Measurements from ENCODE around the gene ENTPD2. TPM values are rescaled to one million over a fixed set of nuclear protein-coding genes. Genes with fewer than 3 reads are reported as not detected.

Gene ENTPD2
- total and polyA plus RNA-seq, 2 donors (not counting 1 experiment from before 2014, with no cell fraction given), result not detected

DNA sequence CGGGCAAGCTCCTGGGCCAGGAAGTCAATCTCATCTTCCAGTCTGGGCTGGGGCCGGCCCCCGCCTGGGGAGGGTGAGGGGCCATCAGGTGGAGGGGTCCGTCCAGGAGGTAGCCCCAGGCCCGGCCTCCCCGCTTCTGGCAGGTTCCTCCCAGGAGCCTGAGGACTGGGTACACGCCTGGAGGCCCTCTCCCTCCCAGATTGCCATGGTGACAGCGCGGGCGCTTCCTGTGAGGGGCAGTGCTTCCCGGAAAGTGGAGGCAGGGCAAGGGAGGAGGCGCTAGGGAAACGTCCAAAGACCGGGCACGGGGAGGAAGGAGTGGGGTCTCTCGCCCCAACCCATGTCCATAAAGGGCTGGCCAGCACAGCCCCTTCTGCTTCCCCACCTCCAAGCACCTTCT lies 12.7 kb downstream of the ENTPD2 start:
- Mint-ChIP-seq H3K4me3 (no peak overlapping the region), H3K27me3 (peaks cover 9% of the 10 kb centered on the region), H3K9me3 (ENCODE audit: insufficient read depth) (no peaks in the 10 kb centered on the region), H3K27ac (no peak overlapping the region), H3K4me1 (peaks cover 6% of the 10 kb centered on the region)
- H3K4me2 ChIP-seq (replicated peaks; ENCODE audit: low read depth, low read length, poor library complexity, severe bottlenecking), result no peak overlapping the region
- H2AFZ ChIP-seq (ENCODE audit: insufficient read depth, low read depth, low read length, poor library complexity, severe bottlenecking), result no peak overlapping the region
- peaks cover 1% of the 10 kb centered on the region for H4K20me1 ChIP-seq (ENCODE audit: control insufficient read depth, insufficient read depth, low read length, poor library complexity, severe bottlenecking)
- H3K9me3 ChIP-seq (ENCODE audit: control extremely low read depth in 1 of 3, control insufficient read depth in 2 of 3, insufficient read depth in 1 of 3, low read length in 2 of 3), result peaks cover 0 to 22% (median 0%) of the 10 kb centered on the region in 3 donors
- ChIA-PET CTCF (no interaction called here), POLR2A (no interaction called here)
- peaks cover 17 to 25% of the 10 kb centered on the region in 2 donors for H3K4me1 ChIP-seq (ENCODE audit: control insufficient read depth in 2 of 2, insufficient read depth in 2 of 2, low read length in 2 of 2)
- TF ChIP-seq EZH2 (IDR thresholded peaks at IDR 0.05; ENCODE audit: borderline replicate concordance, insufficient read depth, low read depth, low read length, poor library complexity, severe bottlenecking), result no peak
- TF ChIP-seq, protein P1, sequence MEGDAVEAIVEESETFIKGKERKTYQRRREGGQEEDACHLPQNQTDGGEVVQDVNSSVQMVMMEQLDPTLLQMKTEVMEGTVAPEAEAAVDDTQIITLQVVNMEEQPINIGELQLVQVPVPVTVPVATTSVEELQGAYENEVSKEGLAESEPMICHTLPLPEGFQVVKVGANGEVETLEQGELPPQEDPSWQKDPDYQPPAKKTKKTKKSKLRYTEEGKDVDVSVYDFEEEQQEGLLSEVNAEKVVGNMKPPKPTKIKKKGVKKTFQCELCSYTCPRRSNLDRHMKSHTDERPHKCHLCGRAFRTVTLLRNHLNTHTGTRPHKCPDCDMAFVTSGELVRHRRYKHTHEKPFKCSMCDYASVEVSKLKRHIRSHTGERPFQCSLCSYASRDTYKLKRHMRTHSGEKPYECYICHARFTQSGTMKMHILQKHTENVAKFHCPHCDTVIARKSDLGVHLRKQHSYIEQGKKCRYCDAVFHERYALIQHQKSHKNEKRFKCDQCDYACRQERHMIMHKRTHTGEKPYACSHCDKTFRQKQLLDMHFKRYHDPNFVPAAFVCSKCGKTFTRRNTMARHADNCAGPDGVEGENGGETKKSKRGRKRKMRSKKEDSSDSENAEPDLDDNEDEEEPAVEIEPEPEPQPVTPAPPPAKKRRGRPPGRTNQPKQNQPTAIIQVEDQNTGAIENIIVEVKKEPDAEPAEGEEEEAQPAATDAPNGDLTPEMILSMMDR (IDR thresholded peaks at IDR 0.05), result no peak
- intact Hi-C loops (cut with micrococcal nuclease), result no loop called here
- no peak overlapping the region for H3K9ac ChIP-seq (ENCODE audit: low read length)
- ATAC-seq (ENCODE audit: low read depth) (no peak), DNase-seq (no peak)
- H3K79me2 ChIP-seq (ENCODE audit: control insufficient read depth, insufficient read depth, low read length), result no peaks in the 10 kb centered on the region
- H3K27me3 ChIP-seq (replicated peaks in 1 of 4; ENCODE audit: control extremely low read depth in 1 of 4, control insufficient read depth in 3 of 4, insufficient read depth in 4 of 4, low read length in 3 of 4), result peaks cover 0 to 43% (median 21%) of the 10 kb centered on the region in 4 experiments
- no peak overlapping the region for H3K4me3 ChIP-seq (ENCODE audit: control extremely low read depth in 1 of 5, extremely low read depth in 1 of 5, insufficient read depth in 1 of 5, low read depth in 2 of 5, low read length in 4 of 5)
- H3K27ac ChIP-seq (ENCODE audit: low read length in 2 of 2), result no peak overlapping the region
- no peaks in the 10 kb centered on the region for H3K36me3 ChIP-seq (replicated peaks in 1 of 2; ENCODE audit: control extremely low read depth in 1 of 2, control insufficient read depth in 1 of 2, extremely low read depth in 1 of 2, insufficient read depth in 2 of 2, low read length in 1 of 2)
- WGBS (ENCODE audit: insufficient coverage), result 96% methylated on average over 5 of the region's 16 CpGs

DNA sequence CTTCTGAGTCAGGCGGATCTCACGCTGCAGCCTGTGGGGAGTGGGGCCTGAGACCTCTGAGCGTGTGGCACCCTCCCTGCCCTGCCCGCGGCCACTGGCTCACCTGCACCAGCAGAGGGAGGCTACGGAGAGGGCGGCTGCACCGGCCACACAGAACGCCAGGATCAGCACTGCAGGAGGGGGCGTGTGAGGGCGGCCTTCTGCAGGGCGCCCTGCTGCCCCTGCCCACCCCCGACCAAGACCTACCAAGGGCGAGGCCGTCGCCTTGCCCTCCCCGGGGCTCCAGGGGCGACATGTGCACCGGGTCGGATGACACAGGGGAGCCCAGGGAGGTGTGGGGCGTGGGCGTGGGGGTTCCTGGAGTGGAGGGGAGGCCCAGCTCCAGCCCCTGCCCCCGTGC lies 13.3 kb downstream of the ENTPD2 start:
- Histone ChIP-seq H3K4me1 (ENCODE audit: control insufficient read depth in 2 of 2, insufficient read depth in 2 of 2, low read length in 2 of 2) (peaks cover 14 to 22% of the 10 kb centered on the region in 2 donors), H2AFZ (ENCODE audit: insufficient read depth, low read depth, low read length, poor library complexity, severe bottlenecking) (no peak overlapping the region), H4K20me1 (ENCODE audit: control insufficient read depth, insufficient read depth, low read length, poor library complexity, severe bottlenecking) (no peaks in the 10 kb centered on the region), H3K4me2 (replicated peaks; ENCODE audit: low read depth, low read length, poor library complexity, severe bottlenecking) (no peak overlapping the region), H3K9me3 (ENCODE audit: control extremely low read depth in 1 of 3, control insufficient read depth in 2 of 3, insufficient read depth in 1 of 3, low read length in 2 of 3) (peaks cover 0 to 21% (median 0%) of the 10 kb centered on the region in 3 donors), H3K9ac (ENCODE audit: low read length) (no peak overlapping the region), H3K27ac (ENCODE audit: low read length in 2 of 2) (no peak overlapping the region), H3K36me3 (replicated peaks in 1 of 2; ENCODE audit: control extremely low read depth in 1 of 2, control insufficient read depth in 1 of 2, extremely low read depth in 1 of 2, insufficient read depth in 2 of 2, low read length in 1 of 2) (no peaks in the 10 kb centered on the region), H3K79me2 (ENCODE audit: control insufficient read depth, insufficient read depth, low read length) (no peaks in the 10 kb centered on the region), H3K4me3 (ENCODE audit: control extremely low read depth in 1 of 5, extremely low read depth in 1 of 5, insufficient read depth in 1 of 5, low read depth in 2 of 5, low read length in 4 of 5) (no peak overlapping the region), H3K27me3 (replicated peaks in 1 of 4; ENCODE audit: control extremely low read depth in 1 of 4, control insufficient read depth in 3 of 4, insufficient read depth in 4 of 4, low read length in 3 of 4) (peaks cover 0 to 40% (median 20%) of the 10 kb centered on the region in 4 experiments)
- H3K4me1 Mint-ChIP-seq, result peaks cover 6% of the 10 kb centered on the region
- no peaks in the 10 kb centered on the region for H3K9me3 Mint-ChIP-seq (ENCODE audit: insufficient read depth)
- ChIA-PET POLR2A (no interaction called here), CTCF (no interaction called here)
- H3K4me3 Mint-ChIP-seq, result no peak overlapping the region
- no peak overlapping the region for H3K27ac Mint-ChIP-seq
- intact Hi-C loops (cut with micrococcal nuclease), result no loop called here
- ATAC-seq (ENCODE audit: low read depth) (no peak), DNase-seq (no peak)
- WGBS (ENCODE audit: insufficient coverage), result 92% methylated on average over 23 of the region's 23 CpGs
- TF ChIP-seq EZH2 (IDR thresholded peaks at IDR 0.05; ENCODE audit: borderline replicate concordance, insufficient read depth, low read depth, low read length, poor library complexity, severe bottlenecking), result no peak
- TF ChIP-seq, protein P1 (IDR thresholded peaks at IDR 0.05), result no peak
- peaks cover 9% of the 10 kb centered on the region for H3K27me3 Mint-ChIP-seq
